SK-N-SH (cell line): ENCODE measurements around the gene LBR. TPM values are rescaled to one million over a fixed set of nuclear protein-coding genes. Genes with fewer than 3 reads are reported as not detected.

Experiments used
- CTCF ChIA-PET: fragments of 300-600, 350-600 bp; formaldehyde crosslinking; extraction: SDS; loops from one replicate; lab custom pipeline; 2021; lab: Yijun Ruan, JAX
- POLR2A ChIA-PET: fragments of 350-600 bp; sonication (Branson Sonifier 250); formaldehyde crosslinking; extraction: SDS; loops from one replicate; lab custom pipeline; 2020; ENCODE audit warnings: antibody characterized with exemption, inconsistent platforms; lab: Yijun Ruan, JAX
- DNase-seq: peaks from one replicate; pipeline ENCODE4 v3.0.0; 2012
- H2AFZ ChIP-seq: fragments of 200-600 bp; sonication (generic); 2 replicates; pipeline ENCODE4 v1.8.1; 2016; ENCODE audit warnings: antibody characterized with exemption, mild to moderate bottlenecking, low read depth
- H3F3A ChIP-seq: fragments of 200-600 bp; sonication (generic); replicated peaks from 2 replicates; pipeline ENCODE3; 2016; ENCODE audit warnings: antibody characterized with exemption, mild to moderate bottlenecking; ENCODE audit not compliant: insufficient read depth
- H3K27ac ChIP-seq, 2 experiments: fragments of 200-500 bp in 1 of 2; fragments of 200-600 bp in 1 of 2; sonication (Bioruptor generic) in 1 of 2; sonication (generic), shearing (Covaris generic) in 1 of 2; 2 replicates each; pipeline versions ENCODE4 v1.5.1 to v1.6.1; 2014 to 2016; ENCODE audit warnings: low read depth in 2 of 2, inconsistent platforms in 1 of 2, low read length in 1 of 2, mild to moderate bottlenecking in 1 of 2, mixed read lengths in 1 of 2
- H3K27me3 ChIP-seq: fragments of 200-600 bp; sonication (generic), shearing (Covaris generic); 2 replicates; pipeline ENCODE4 v1.6.1; 2016; ENCODE audit warnings: mixed run types; ENCODE audit not compliant: insufficient read depth
- H3K36me3 ChIP-seq, 2 experiments: fragments of 200-500 bp in 1 of 2; fragments of 200-600 bp in 1 of 2; sonication (Bioruptor generic) in 1 of 2; sonication (generic) in 1 of 2; replicated peaks in 1 of 2; 2 replicates each; pipeline versions ENCODE3 to v1.5.1; 2014 to 2016; ENCODE audit warnings: low read length in 1 of 2, mild to moderate bottlenecking in 1 of 2; ENCODE audit not compliant: insufficient read depth in 2 of 2, control insufficient read depth in 1 of 2
- H3K4me1 ChIP-seq, 2 experiments: fragments of 200-500 bp in 1 of 2; fragments of 200-600 bp in 1 of 2; sonication (Bioruptor generic) in 1 of 2; sonication (generic), shearing (Covaris generic) in 1 of 2; 2 replicates each; pipeline versions ENCODE4 v1.5.1 to v1.6.1; 2014 to 2016; ENCODE audit warnings: low read depth in 1 of 2, low read length in 1 of 2, mixed run types in 1 of 2; ENCODE audit not compliant: insufficient read depth in 2 of 2, control insufficient read depth in 1 of 2
- H3K4me2 ChIP-seq: fragments of 200-600 bp; sonication (generic), shearing (Covaris generic); 2 replicates; pipeline ENCODE4 v1.6.1; 2017; ENCODE audit warnings: mixed run types
- H3K4me3 ChIP-seq, 2 experiments: fragments of 200-500 bp in 1 of 2; fragments of 200-600 bp in 1 of 2; sonication (Bioruptor generic) in 1 of 2; sonication (generic), shearing (Covaris generic) in 1 of 2; 2 replicates each; pipeline versions ENCODE4 v1.5.1 to v1.8.1; 2014 to 2016; ENCODE audit warnings: low read depth in 2 of 2, inconsistent platforms in 1 of 2, low read length in 1 of 2, mild to moderate bottlenecking in 1 of 2, mixed read lengths in 1 of 2, moderate library complexity in 1 of 2
- H3K79me2 ChIP-seq: fragments of 200-600 bp; sonication (generic); 2 replicates; pipeline ENCODE4 v1.8.1; 2017; ENCODE audit warnings: mild to moderate bottlenecking; ENCODE audit not compliant: insufficient read depth
- H3K9ac ChIP-seq: fragments of 200-600 bp; sonication (generic); 2 replicates; pipeline ENCODE4 v1.6.1; 2017; ENCODE audit warnings: mixed run types
- H3K9me2 ChIP-seq: fragments of 200-600 bp; sonication (generic); 2 replicates; pipeline ENCODE4 v1.6.1; 2017; ENCODE audit warnings: mixed run types
- H3K9me3 ChIP-seq: fragments of 200-600 bp; sonication (generic); 2 replicates; pipeline ENCODE4 v1.6.1; 2017; ENCODE audit warnings: mixed run types, mild to moderate bottlenecking, moderate library complexity
- H4K20me1 ChIP-seq: fragments of 200-600 bp; sonication (generic); 2 replicates; pipeline ENCODE4 v1.6.1; 2017; ENCODE audit warnings: mild to moderate bottlenecking, mixed run types; ENCODE audit not compliant: insufficient read depth
- FOSL2 ChIP-seq: IDR thresholded peaks from 2 replicates; pipeline ENCODE4 v1.4.0; 2012; ENCODE audit warnings: low read depth, mild to moderate bottlenecking, moderate library complexity, borderline replicate concordance
- MXI1 ChIP-seq: IDR thresholded peaks from 2 replicates; pipeline ENCODE4 v1.6.1; 2012; ENCODE audit warnings: mild to moderate bottlenecking, low read depth, low read length, improper control_type of control experiment
- PBX3 ChIP-seq: IDR thresholded peaks from 2 replicates; pipeline ENCODE4; 2012
- POLR2AphosphoS5 ChIP-seq: IDR thresholded peaks from 2 replicates; pipeline ENCODE4 v1.6.1; 2012; ENCODE audit warnings: low read depth, low read length
- RFX5 ChIP-seq: IDR thresholded peaks from 2 replicates; pipeline ENCODE4 v1.6.1; 2012; ENCODE audit warnings: mild to moderate bottlenecking, improper control_type of control experiment, low read length
- SIN3A ChIP-seq: IDR thresholded peaks from 2 replicates; pipeline ENCODE4 v1.6.1; 2012; ENCODE audit warnings: low read depth, mild to moderate bottlenecking, low read length, moderate library complexity, borderline replicate concordance
- USF2 ChIP-seq: fragments of 150-350 bp; IDR thresholded peaks from 2 replicates; pipeline ENCODE4 v1.6.1; 2017; ENCODE audit warnings: antibody characterized with exemption, low read length, low read depth, borderline replicate concordance
- WGBS: methylation state at CpG from one replicate; pipeline ENCODE4 v1.1.6; 2017; ENCODE audit warnings: low lambda C conversion rate; 5-methylcytosine and 5-hydroxymethylcytosine counted together
- polyA plus RNA-seq, 3 experiments: library from polyadenylated mRNA; depleted of rRNA; stranded (reverse); fragments of >200 nt; gene quantifications; 2 replicates each; pipeline ENCODE4 v1.2.3, GENCODE V29; 2012

Gene LBR
- polyA plus RNA-seq, 1 of the 3 experiments (the other 2 are of a cell fraction), result 10.6 TPM

GRCh38 chr1:225465793-225466517 lies 38.1 kb upstream of the LBR start:
- Histone ChIP-seq H3K27ac (no peak overlapping the region), H3K4me3 (no peak overlapping the region), H3F3A (no peaks in the 10 kb centered on the region), H3K9me2 (no peaks in the 10 kb centered on the region), H4K20me1 (no peaks in the 10 kb centered on the region), H2AFZ (no peak overlapping the region), H3K79me2 (no peaks in the 10 kb centered on the region), H3K4me2 (no peak overlapping the region), H3K27me3 (no peaks in the 10 kb centered on the region), H3K4me1 (peaks cover 2 to 27% of the 10 kb centered on the region in 2 experiments; a peak in 3 of 4 replicates), H3K36me3 (no peaks in the 10 kb centered on the region), H3K9me3 (no peaks in the 10 kb centered on the region), H3K9ac (no peak overlapping the region)
- DNase-seq, result no peak
- ChIA-PET CTCF (interaction anchor here (1.2 to 6.9 kb wide), 4 partner anchors 9 to 522 kb away, joined by 3 to 98 read pairs (median 7); partner anchors contain the start of gene SRP9), POLR2A (interaction anchor here (0.7 kb wide), 1 partner anchor 311 kb away, joined by 3 read pairs; the partner anchor contains the start of gene SRP9)
- 88% methylated on average over 19 of the region's 26 CpGs for WGBS
- no peak for TF ChIP-seq SIN3A
- no peak for TF ChIP-seq RFX5

GRCh38 chr1:225464851-225465792 lies 37.3 kb upstream of the LBR start:
- Histone ChIP-seq H3K9me3 (no peaks in the 10 kb centered on the region), H3K79me2 (no peaks in the 10 kb centered on the region), H2AFZ (no peak overlapping the region), H3F3A (no peaks in the 10 kb centered on the region), H4K20me1 (no peaks in the 10 kb centered on the region), H3K27me3 (no peaks in the 10 kb centered on the region), H3K9ac (no peak overlapping the region), H3K4me3 (no peak overlapping the region), H3K9me2 (no peaks in the 10 kb centered on the region), H3K36me3 (no peaks in the 10 kb centered on the region), H3K27ac (no peak overlapping the region), H3K4me2 (no peak overlapping the region), H3K4me1 (peaks cover 10 to 35% of the 10 kb centered on the region in 2 experiments; a peak in 3 of 4 replicates)
- no peak for DNase-seq
- TF ChIP-seq POLR2AphosphoS5 (no peak), FOSL2 (no peak), MXI1 (no peak), PBX3 (no peak), USF2 (no peak)
- ChIA-PET CTCF (interaction anchor here (1.2 to 6.9 kb wide), 5 partner anchors 10 to 600 kb away, joined by 3 to 98 read pairs (median 4); partner anchors contain the start of gene SRP9), POLR2A (interaction anchor here (0.7 kb wide), 1 partner anchor 312 kb away, joined by 3 read pairs; the partner anchor contains the start of gene SRP9)
- WGBS, result 85% methylated on average over 13 of the region's 15 CpGs
